Measurements from ENCODE around the gene KRTAP5-3.

The KRTAP5-3 gene

DNA sequence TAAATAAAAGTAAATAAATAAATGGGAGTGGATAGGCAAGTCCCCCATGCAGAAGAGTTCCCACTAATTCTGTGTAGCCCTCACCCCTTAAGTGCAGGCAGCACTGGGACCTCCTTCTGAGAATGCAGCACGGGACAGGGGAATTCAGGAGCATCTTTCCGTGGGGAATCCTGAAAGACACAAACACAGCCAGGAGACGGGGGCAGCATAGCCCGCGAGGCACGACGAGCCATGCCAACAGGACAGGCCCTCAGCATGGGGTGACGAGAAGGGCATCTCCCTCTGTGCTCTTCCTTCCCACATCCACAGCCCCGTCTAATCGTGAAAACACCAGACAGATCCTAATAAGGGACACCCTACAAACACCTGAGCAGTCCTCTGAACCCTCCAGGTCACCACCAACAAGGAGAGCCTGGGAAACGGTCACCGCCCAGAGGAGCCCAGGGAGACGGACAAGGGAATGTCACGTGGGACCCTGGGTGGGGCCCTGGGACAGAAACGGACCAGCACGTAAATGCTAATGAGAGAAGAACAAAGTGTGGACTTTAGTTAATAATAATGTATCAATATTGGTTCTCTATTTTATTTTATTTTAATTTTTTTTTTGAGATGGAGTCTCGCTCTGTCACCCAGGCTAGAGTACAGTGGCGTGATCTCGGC, 28.2 kb upstream of the KRTAP5-3 start:
- peaks cover 48 to 71% of the 10 kb centered on the region in 2 donors for H3K27me3 Mint-ChIP-seq
- ATAC-seq (replicated peaks) (no peak), DNase-seq (no peak)
- no peaks in the 10 kb centered on the region for H3K4me1 Mint-ChIP-seq
- no peaks in the 10 kb centered on the region for H3K36me3 Mint-ChIP-seq
- H3K27ac Mint-ChIP-seq: no peak overlapping the region
- H3K4me3 Mint-ChIP-seq: no peak overlapping the region
- no peaks in the 10 kb centered on the region for H3K9me3 Mint-ChIP-seq

- Mint-ChIP-seq H3K27me3 (peaks cover 52 to 64% of the 10 kb centered on the region in 2 donors), H3K4me3 (no peak overlapping the region)
- no peak for ATAC-seq (replicated peaks)
Observed at GRCh38 chr11:1633864-1634263, 25.6 kb upstream of the KRTAP5-3 start.

DNA sequence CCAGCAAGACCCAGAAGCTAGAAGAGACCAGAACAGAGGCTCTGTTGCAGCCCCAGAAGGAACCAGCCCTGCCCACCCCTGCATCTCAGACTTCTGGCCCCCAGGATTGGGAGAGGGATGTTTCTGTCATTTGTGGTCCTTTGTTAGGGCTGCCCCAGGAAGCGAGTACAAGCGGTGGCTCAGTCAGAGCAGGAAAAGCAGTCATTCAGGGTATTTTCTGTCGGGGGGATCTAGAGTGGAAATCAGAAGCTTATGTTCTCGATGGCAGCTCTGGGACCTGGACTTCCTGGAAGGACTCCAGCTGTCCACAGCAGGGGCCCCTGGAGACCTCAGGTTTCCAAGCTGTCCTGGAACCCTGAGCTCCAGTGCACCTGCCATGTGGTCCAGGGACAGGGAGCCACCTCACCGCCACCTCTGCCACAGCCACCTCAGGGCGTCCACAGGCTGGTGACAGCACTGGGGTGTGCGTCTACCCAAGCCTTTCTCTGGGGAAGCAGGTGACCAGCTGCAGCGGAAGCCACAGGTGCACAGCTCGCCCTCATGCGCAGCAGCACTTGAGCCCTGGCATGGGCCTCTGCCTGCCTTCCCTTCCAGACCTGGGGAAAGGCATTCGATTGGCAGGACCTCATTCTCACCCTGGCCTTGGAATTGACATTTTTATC, 23.9 kb upstream of the KRTAP5-3 start:
- DNase-seq: no peak
- Mint-ChIP-seq H3K9me3 (no peaks in the 10 kb centered on the region), H3K4me3 (no peak overlapping the region), H3K4me1 (peaks cover 3 to 7% of the 10 kb centered on the region in 2 donors), H3K27me3 (peaks cover 50 to 61% of the 10 kb centered on the region in 2 donors), H3K36me3 (no peaks in the 10 kb centered on the region), H3K27ac (no peak overlapping the region)
- no peak for ATAC-seq (replicated peaks)

More at GRCh38 chr11:1633864-1634263, 25.6 kb upstream of the KRTAP5-3 start:
- Mint-ChIP-seq H3K9me3 (no peaks in the 10 kb centered on the region), H3K4me1 (peaks cover 1 to 5% of the 10 kb centered on the region in 2 donors), H3K27ac (no peak overlapping the region), H3K36me3 (no peaks in the 10 kb centered on the region)
- DNase-seq: no peak

DNA sequence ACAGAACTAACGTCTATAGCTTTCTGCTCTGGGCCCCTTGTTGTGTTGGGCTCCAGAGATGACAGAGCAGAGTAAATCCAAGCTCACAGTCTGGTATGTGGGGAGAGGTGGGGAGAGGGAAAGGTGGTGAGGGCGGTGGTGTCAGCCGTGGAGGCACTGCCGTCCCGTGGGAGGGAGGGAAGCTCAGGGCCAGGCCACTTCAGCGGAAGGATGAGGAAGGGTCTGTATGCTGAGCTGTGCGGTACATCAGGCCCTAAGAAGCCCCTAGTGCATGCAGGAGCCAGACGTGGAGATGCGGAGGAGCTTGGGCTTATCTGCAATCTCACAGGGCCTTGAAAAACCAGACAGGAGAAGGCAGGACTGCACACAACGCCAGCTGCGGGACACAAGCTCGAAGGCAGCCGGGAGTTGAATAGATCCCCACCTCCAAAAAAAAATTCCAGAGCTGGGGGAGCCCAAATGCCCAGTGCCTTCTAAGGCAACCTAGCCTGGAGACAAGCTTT, 22.9 kb upstream of the KRTAP5-3 start:
- H3K4me3 Mint-ChIP-seq: no peak overlapping the region
- DNase-seq (no peak), ATAC-seq (replicated peaks) (no peak)
- peaks cover 3 to 7% of the 10 kb centered on the region in 2 donors for H3K4me1 Mint-ChIP-seq
- peaks cover 53 to 63% of the 10 kb centered on the region in 2 donors for H3K27me3 Mint-ChIP-seq
- H3K36me3 Mint-ChIP-seq: no peaks in the 10 kb centered on the region
- H3K9me3 Mint-ChIP-seq: no peaks in the 10 kb centered on the region
- no peak overlapping the region for H3K27ac Mint-ChIP-seq

DNA sequence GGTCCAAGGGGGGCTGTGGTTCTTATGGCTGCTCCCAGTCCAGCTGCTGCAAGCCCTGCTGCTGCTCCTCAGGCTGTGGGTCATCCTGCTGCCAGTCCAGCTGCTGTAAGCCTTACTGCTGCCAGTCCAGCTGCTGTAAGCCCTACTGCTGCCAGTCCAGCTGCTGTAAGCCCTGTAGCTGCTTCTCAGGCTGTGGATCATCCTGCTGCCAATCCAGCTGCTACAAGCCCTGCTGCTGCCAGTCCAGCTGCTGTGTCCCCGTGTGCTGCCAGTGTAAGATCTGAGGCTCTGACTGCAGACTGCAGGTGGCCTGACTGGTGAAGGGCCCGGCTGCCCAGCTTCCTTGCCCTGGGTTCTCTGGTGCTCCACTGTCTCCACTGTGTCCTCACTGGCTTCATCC, 22.0 kb upstream of the KRTAP5-3 start:
- Mint-ChIP-seq H3K36me3 (no peaks in the 10 kb centered on the region), H3K27me3 (peaks cover 50 to 62% of the 10 kb centered on the region in 2 donors), H3K4me3 (no peak overlapping the region), H3K27ac (no peak overlapping the region), H3K9me3 (no peaks in the 10 kb centered on the region), H3K4me1 (peaks cover 3 to 7% of the 10 kb centered on the region in 2 donors)
- ATAC-seq (replicated peaks): no peak
- DNase-seq: no peak

- no peak within 1 kb of the TSS for H3K4me3 Mint-ChIP-seq
- H3K4me1 Mint-ChIP-seq: peaks cover 3 to 7% of the 10 kb centered on the region in 2 donors
- ATAC-seq (replicated peaks) (no peak), DNase-seq (no peak)
- H3K27me3 Mint-ChIP-seq: peaks cover 45 to 55% of the 10 kb centered on the region in 2 donors
- no peak within 1 kb of the TSS for H3K27ac Mint-ChIP-seq
- H3K9me3 Mint-ChIP-seq: no peaks in the 10 kb centered on the region
- no peaks in the 10 kb centered on the region for H3K36me3 Mint-ChIP-seq
Observed at GRCh38 chr11:1629326-1630185, 21.3 kb upstream of the KRTAP5-3 start, which contains the start of gene KRTAP5-5. TSS of gene KRTAP5-5 (plus strand) at chr11:1629775. CDS start at chr11:1629841, 66 bp downstream.

GRCh38 chr11:1628506-1629325, 20.5 kb upstream of the KRTAP5-3 start:
- no peak overlapping the region for H3K27ac Mint-ChIP-seq
- DNase-seq (peak; percentile 29), ATAC-seq (replicated peaks) (peak; percentile 72 to 84)
- H3K9me3 Mint-ChIP-seq: no peaks in the 10 kb centered on the region
- peaks cover 46 to 47% of the 10 kb centered on the region in 2 donors for H3K27me3 Mint-ChIP-seq
- no peaks in the 10 kb centered on the region for H3K36me3 Mint-ChIP-seq
- H3K4me3 Mint-ChIP-seq: no peak overlapping the region
- peaks cover 3 to 7% of the 10 kb centered on the region in 2 donors for H3K4me1 Mint-ChIP-seq

DNA sequence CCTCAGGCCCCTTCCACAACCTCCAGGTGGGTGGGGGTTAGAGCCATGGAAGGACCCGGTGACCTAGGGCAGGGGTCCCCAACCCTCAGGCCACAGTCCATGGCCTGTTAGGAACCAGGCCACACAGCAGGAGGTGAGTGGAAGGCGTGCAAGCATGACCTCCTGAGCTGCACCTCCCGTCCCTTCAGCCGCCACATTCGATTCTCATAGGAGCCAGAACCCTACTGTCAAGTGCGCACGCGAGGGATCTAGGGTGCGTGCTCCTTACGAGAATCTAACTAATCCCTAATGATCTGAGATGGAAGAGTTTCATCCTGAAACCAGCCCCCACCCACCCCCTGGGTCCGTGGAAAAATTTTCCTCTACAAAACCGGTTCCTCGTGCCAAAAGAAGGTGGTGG, 17.3 kb upstream of the KRTAP5-3 start:
- no peak overlapping the region for H3K4me3 Mint-ChIP-seq
- no peaks in the 10 kb centered on the region for H3K36me3 Mint-ChIP-seq
- peaks cover 3 to 7% of the 10 kb centered on the region in 2 donors for H3K4me1 Mint-ChIP-seq
- ATAC-seq (replicated peaks): no peak
- no peak overlapping the region for H3K27ac Mint-ChIP-seq
- no peak for DNase-seq
- peaks cover 25 to 27% of the 10 kb centered on the region in 2 donors for H3K27me3 Mint-ChIP-seq
- no peaks in the 10 kb centered on the region for H3K9me3 Mint-ChIP-seq

GRCh38 chr11:1624621-1625020, 16.4 kb upstream of the KRTAP5-3 start:
- ATAC-seq (replicated peaks): no peak

GRCh38 chr11:1623716-1624115, 15.5 kb upstream of the KRTAP5-3 start:
- Mint-ChIP-seq H3K9me3 (no peaks in the 10 kb centered on the region), H3K27me3 (peaks cover 20 to 21% of the 10 kb centered on the region in 2 donors), H3K4me3 (no peak overlapping the region), H3K36me3 (no peaks in the 10 kb centered on the region), H3K4me1 (peaks cover under 1% of the 10 kb centered on the region in 2 donors), H3K27ac (no peak overlapping the region)
- ATAC-seq (replicated peaks) (no peak), DNase-seq (no peak)

More at GRCh38 chr11:1624621-1625020, 16.4 kb upstream of the KRTAP5-3 start:
- Mint-ChIP-seq H3K36me3 (no peaks in the 10 kb centered on the region), H3K4me3 (no peak overlapping the region), H3K9me3 (no peaks in the 10 kb centered on the region), H3K27ac (no peak overlapping the region), H3K4me1 (peaks cover 3 to 7% of the 10 kb centered on the region in 2 donors), H3K27me3 (peaks cover 24% of the 10 kb centered on the region in 2 donors)
- no peak for DNase-seq

GRCh38 chr11:1622086-1622485, 13.8 kb upstream of the KRTAP5-3 start, which contains the start of gene KRTAP5-4:
TSS of gene KRTAP5-4 (minus strand) at chr11:1622138. CDS start at chr11:1622093, 45 bp downstream.
- Mint-ChIP-seq H3K4me3 (no peak within 1 kb of the TSS), H3K36me3 (no peaks in the 10 kb centered on the region), H3K27ac (no peak within 1 kb of the TSS), H3K27me3 (peaks cover 20 to 30% of the 10 kb centered on the region in 2 donors), H3K9me3 (no peaks in the 10 kb centered on the region), H3K4me1 (no peaks in the 10 kb centered on the region)
- ATAC-seq (replicated peaks): no peak
- no peak for DNase-seq

- DNase-seq (no peak), ATAC-seq (replicated peaks) (no peak)
- Mint-ChIP-seq H3K9me3 (no peaks in the 10 kb centered on the region), H3K27ac (no peak overlapping the region), H3K4me3 (no peak overlapping the region), H3K4me1 (no peaks in the 10 kb centered on the region), H3K36me3 (no peaks in the 10 kb centered on the region), H3K27me3 (peaks cover 36 to 39% of the 10 kb centered on the region in 2 donors)
Observed at GRCh38 chr11:1619449-1619848, 11.2 kb upstream of the KRTAP5-3 start.

GRCh38 chr11:1618231-1618630, 10.0 kb upstream of the KRTAP5-3 start:
- ATAC-seq (replicated peaks) (no peak), DNase-seq (no peak)
- Mint-ChIP-seq H3K36me3 (no peaks in the 10 kb centered on the region), H3K4me3 (no peak overlapping the region), H3K27me3 (peaks cover 33 to 47% of the 10 kb centered on the region in 2 donors), H3K27ac (no peak overlapping the region), H3K9me3 (no peaks in the 10 kb centered on the region), H3K4me1 (no peaks in the 10 kb centered on the region)

All from stimulated activated naive B cell treated with anti-CD40 and anti-IgM and Interleukin-4, amounts not matched to agents 10 μg/mL and 1 μg/mL and 100 μg/mL, for 72 hours (primary cell).